Activated CD4-positive, alpha-beta T cell treated with anti-CD3 and anti-CD28 coated beads, Interleukin-2, Interleukin-4, amounts not matched to agents 100 ng/mL and 50 ng/mL, durations not matched to agents 16 hours and 8 hours (primary cell): Measurements from ENCODE around the gene FARP1.

Experiments
- DNase-seq: peaks from one replicate; pipeline ENCODE4 v3.0.0-alpha.2; 2020; ENCODE audit warnings: low spot score

FARP1 gene

DNA sequence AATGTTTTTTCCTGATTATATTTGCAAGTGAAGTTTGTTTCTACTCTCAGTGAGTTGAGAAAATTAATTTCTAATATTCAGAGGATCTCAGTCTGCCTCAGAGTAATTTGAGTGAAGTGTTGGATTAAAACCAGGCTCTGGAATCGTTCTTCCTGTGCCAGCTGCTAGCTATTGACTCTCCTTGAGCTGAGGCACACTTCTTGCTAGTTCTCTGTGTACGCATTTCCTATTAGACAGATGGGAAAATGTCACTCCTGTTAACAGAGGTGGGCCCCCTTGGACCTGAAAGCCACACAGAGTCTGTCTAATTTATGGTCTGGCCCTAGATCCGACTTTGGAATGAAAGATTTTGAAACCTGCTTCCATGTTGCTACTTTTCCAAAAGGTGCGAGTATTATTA lies 141.8 kb downstream of the FARP1 start:
- no peak for DNase-seq

DNA sequence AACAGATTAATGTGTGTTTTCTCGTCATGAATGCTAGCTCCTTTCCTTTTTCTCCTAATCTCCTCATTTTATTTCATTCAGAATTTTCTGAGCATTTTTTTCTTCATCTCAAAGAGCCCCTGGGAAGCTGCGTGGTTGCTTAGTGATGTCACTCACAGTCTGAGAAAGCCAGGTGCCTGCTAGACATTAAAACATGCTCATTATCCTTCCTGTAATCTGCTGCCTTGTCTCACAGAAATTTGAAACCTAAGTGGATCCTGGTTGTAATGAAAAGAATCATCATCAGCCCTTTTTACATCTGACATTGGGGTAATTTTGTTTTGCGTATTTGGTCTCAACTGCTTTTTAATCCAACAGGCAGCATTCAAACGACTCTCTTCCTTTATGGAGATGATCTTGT lies 142.4 kb downstream of the FARP1 start:
- no peak for DNase-seq

DNA sequence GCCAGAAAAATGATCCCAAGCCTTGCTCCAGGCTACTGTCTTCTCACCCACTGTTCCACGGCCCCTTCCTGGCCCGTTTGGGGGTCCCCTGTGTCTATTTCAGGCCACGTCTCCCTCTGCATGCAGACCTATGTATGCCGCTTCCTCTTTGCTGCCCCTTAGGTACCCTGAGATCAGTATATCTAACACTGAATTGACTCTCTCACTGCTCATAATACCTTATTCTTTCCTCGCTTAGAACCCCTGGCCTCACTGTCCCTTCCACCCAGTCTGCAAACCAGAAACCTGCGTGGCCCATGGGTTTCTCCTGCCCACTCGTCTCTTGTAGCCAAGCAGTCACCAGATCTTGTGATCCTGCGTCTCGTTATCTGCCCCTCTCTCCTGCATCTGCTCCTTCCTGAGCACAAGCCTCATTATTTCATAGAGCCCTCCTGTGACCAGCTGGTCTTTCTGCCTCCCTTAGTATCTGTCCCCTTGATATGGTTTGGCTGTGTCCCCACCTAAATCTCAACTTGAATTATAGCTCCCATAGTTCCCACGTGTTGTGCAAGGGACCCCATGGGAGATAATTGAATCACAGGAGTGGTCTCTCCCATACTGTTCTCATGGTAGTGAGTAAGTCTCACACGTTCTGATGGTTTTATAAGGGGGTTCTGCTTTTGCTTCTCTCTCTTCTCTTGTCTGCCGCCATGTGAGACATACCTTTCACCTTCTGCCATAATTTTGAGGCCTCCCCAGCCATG lies 143.1 kb downstream of the FARP1 start:
- DNase-seq = no peak

DNA sequence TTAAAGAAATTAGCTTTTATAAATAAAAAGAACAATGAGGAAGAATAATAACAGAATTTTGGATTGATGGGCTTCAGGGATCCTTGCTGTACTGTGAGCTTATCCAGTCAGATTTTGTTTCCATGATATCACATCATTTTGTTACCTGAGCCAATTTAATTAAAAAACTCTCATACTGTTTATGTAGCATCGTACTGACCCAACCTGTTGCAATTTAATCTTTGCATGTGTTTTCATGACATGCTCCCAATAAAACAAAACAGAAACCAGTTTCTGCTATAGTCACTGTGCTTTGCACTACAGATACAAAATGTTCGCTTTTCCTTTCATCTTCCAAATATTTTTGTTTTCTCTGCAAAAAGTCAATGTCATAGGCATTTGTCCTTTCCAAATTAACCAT lies 143.9 kb downstream of the FARP1 start:
- DNase-seq = no peak

DNA sequence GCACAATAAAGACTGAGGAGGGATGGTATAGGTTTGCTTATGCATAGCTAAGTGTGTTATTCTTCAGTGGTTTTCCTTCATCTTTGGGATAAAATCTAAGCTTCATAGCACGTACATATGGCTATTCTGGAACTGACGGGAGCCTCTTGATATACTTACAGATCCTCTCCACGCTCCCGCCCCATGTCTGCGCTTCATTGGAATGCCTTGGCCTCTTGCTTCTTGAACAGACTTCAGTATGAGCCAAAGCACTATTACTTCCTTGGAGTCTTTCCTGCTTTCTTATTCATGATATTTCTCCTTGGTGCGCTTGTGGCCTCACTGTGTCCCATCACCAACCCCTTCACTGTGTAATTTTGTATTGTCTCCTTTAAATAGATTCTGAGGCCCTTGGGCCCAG lies 145.3 kb downstream of the FARP1 start:
- no peak for DNase-seq

DNA sequence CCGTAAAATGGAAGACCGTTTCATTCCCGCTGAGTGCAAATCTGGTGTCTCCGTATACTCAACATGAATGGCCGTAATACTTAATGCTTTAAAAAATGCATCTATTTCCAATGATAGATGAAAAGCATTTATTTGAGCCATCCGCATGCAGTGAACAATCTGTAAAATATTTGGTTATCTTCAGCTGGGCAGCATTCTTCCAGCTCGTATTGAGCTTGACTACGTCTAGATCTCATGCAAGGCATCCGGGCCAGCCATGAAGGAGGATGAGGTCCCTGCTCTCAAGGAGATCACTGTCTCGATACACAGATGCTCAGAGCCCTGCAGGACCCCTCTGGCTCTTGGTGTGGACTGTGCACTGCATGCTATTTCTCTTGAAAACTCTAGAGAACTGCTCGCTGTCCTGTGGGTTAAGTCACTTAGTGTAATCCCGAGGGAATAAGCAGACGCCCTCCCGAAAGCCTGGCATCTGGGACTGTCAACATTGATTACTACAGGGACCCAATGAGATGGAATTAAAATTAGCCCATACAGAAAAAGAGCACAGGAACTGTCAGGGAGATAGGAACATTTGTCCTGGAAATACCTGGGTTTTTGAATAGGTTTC lies 146.5 kb downstream of the FARP1 start:
- no peak for DNase-seq

DNA sequence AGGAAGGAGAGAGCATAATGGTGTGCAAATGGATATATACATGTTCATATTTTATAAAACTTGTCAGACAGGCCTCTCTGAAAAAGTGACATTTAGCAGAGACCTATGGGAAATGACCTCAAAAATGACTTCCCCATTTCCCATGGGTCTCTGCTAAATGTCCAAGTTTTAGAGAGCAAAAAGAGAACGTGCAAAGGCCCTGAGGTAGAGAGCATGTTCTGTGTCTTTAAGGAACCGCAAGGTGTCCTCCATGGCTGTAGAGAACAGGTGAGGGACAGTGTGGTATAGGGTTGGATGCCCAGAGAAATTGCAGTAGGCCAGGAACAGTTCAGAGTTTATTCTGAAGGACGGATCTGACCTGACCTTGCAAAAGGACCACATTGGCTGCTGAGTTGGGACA lies 147.4 kb downstream of the FARP1 start:
- no peak for DNase-seq

DNA sequence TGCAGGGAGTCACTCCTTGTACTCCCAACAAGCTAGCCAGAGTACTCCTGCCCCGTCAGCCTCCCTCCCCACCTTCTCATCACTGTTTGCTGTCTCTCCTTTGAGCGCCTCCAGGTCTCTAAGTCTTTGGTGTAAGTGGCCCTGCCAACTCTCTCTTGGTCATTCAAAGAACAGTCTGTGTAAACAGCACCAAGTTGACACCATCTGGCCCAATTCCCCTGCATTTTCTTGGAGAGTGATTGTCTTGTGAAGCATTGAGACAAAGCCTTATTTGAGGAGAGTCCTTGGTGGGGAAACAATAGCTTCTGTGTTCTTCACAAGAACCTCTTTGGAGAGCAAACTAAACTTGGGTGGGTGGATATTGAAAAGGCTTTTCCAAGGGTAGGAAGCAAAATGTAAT lies 148.8 kb downstream of the FARP1 start:
- DNase-seq = no peak

DNA sequence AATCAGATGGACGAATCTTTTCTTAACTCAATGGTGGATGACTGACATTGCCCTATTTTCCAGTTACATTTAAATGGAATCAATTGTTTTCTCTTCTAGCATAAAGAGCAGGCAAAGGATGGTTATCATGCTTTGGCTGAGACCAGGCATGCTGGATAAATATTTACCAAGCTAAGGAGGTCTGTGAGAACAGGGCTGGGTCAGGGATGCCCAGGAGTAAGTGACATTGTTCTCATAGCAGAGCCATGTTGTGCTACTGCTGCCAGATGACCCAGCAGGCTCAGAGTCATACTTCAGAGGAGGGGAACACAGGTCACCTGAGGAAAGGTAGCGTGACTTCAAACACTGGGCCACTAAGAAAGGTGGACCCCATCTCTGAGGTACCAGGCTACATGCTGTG lies 150.2 kb downstream of the FARP1 start:
- DNase-seq = no peak

DNA sequence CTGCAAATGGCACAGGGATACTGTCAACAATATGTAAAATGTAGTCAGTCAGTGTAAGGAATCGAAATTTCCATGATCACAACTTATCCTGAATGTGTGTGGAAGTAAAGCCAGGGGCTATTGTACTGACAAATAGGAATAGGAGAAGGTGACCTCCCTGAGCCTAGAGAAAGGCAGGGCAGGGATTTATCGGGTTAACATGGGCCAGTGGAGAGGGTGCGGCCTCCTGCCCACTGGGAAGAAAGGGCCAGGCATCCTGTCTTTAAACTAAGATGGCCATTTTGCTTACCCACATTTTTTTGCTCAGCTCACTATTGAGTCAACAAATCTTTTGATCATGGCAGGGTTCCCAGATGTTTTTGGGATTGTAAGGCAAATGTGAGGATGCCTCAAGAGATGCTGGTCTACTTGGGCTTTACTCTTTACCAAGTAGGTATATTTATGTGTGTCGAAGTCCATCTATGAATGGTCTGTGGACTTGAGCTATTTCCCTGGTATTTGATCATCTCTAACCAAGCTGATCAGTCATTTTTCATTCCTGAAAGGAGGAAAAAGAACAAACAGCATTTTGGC lies 150.8 kb downstream of the FARP1 start:
- DNase-seq = no peak

DNA sequence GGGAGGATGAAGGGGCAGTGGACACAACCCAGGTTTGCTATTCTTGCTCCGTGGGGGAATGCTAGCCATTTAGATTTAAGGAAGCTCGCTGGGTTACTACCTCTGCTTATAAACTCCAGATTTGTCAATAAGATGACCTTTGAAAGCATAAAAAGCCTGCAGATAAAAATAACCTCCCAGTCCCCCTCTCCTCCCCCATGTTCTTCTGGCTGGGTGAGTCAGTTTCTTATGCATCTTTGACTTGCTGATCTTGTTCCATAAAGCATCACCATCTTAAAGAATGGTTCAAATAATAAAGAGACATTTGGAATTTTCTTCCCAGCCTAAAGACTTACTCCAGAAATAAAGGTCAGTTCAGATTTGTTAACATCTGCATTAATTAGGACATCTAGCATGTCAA lies 152.5 kb downstream of the FARP1 start:
- no peak for DNase-seq

DNA sequence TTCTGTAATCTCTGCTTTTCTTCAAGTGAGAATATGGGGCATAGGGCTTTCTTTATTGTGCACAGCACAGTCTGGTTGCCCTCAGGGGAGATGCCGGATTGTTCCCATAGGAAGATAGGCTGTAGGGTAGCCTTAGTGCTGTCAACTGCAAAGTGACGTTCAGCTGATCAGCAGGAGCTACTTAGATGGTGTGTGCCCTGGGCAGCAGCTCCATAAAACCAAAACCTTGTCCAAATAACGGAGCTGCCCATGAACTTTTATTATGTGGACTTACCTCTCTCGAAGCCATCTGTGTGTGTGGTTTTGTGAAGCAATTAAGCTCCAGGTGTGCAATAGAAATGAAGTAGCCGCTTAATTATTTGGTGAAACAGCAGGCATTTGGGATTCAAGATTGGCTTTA lies 154.2 kb downstream of the FARP1 start:
- DNase-seq = no peak

DNA sequence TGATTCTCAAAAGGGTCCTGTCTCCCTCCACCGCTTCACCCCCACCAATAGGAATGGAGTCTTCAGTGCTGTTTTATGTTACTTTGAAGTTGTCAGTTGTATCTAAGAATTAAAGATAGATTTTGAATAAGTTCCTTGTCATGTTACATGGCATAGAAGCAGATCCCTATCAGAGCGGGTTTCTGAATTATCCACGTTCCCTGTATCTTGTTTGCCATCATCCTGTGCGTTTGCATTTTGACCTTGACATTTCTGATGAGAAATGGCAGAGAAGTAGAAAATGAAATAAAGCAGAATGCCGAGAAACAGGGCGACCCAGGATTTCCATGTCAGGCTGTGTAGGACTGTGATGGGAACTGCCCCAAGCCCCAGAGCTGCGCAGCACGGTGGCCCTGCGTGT lies 154.9 kb downstream of the FARP1 start:
- DNase-seq = no peak

DNA sequence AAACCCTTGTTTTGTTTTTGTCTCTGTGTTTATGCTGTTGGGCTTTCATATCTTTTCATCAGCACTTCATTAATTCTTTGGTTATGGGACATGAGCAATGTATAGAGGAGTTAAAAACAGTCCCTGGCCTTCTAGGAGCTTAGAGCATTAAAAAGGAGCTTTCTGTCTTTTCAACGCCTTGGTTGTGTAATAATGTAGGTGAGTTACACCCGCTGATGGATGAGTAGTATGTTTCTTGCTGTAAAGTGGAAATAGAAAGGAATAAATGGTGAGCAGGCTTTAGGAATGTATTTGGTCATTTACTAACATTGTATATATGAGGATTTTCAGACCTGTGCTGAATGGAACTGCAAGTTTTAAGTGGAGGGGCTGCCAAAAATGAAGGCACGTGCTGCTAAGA lies 155.7 kb downstream of the FARP1 start:
- DNase-seq = no peak

DNA sequence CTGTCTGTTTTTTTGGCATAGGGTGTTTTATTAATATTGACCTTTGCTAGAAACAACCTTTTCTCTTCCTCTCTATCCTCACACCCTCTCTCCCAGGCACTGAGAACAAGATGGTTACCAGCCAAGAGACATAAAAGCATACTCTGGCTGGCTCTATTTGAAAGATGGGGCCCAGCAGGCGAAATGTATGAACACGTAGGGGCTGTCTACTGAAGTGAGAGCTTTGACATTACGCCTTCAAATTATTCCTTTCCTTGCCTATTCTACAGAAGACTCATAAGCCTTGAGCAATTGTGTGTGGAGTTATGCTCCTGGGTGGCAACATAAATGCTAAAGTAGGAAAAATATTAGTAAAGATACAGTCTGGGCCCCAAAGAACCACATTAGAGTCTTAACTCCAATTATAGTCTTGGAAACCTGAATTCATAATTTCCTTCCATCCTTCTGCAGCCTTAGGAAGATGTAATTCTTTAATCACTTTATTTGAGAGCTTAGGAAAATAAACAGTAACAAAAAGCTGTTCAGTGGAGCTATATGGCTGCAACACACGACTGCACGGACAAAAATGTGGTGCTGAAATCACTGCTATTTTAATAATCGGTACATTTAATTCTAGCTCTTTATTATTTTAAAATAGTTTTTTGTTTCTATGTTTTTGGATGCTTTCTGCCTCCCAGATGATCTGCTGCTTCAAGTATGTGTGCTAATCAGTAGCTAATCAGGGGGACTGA lies 156.5 kb downstream of the FARP1 start:
- DNase-seq = no peak

DNA sequence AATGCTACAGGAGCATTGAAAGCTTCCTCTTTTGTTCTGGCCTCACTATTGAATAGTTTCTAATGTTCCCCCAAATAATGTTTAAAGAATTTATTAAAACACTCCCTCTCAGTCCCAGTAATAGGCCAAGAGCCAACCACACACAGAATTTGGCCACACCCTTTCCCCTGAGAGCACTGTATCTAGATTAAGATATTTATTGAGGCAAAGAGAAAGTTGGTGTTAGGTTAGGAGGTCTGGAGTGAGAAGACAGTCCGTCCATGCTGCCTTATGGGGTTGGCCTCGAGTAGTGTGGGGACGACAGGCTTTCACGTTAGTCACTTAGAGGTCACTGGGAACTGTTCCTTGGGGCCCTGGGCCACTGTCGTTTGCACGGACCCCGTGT lies 157.1 kb downstream of the FARP1 start:
- no peak for DNase-seq

DNA sequence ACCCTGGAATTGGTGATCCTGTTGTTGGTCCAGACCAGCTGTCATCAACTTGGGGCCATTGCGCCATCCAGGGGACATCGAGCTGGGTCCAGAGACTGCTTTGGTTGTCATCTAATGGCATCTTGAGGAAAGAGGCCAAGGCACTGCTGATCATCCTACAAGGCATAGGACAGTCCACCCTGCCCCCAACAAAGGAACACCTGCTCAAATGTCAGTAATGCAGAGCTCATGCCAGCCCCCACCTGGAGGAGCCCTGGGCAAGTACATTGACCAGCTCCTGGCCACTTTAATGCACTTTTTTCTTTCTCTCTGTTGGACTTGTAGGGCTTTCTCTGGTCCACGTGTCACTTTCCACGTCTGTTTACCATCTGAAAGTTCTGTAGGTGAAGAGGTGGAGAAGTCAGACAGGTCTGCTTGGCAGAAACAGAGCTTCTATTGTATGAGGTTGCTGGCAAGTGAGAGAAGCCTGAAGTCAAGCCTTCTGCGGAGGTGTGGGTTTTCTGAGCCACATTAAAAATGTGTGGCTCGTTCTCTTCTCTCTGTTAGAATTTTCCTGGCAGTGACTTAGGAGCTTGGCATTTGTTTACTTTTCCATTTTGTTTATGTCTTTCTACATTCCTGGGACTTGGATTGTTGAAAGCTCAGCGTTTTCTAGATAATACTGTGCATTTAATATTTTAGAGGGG lies 158.2 kb downstream of the FARP1 start:
- DNase-seq = no peak

DNA sequence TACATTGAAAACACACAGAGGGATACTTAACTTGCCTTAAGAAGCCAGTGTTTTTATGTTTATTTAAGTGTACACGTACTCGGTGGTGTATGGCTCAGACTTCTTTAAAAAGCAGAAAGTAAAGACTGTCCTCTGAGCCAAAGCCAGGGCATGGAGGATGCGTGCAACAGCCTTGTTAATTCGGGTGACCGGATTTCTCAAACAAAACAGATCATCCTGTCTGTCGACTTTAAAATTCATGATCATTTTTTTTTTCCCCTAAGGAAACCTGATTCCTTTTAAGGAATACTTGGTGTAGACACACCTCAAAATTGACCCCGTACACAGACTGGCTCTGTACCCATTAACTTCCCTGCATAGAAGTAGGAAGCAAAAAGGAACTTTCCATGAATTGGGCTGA lies 158.8 kb downstream of the FARP1 start:
- DNase-seq = no peak

DNA sequence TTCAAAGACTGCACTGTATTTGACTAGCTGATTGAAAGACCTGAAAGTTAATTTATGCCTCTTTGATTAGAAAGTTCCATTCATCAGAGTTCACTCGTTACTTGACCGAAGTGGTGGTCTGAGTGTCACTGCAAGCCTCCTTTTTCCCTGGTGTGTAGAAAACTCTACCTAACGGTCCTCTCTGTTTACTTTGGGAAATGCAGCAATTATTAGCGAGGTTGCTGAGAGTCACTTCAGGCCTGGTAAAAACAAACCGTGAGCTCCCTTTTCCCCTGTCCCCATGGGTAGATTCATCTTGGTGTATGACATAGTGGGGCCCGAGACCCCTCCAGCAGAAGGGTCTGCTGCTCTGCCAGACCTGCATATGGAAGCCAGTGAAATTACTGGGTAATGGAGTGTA lies 161.0 kb downstream of the FARP1 start:
- DNase-seq = no peak

DNA sequence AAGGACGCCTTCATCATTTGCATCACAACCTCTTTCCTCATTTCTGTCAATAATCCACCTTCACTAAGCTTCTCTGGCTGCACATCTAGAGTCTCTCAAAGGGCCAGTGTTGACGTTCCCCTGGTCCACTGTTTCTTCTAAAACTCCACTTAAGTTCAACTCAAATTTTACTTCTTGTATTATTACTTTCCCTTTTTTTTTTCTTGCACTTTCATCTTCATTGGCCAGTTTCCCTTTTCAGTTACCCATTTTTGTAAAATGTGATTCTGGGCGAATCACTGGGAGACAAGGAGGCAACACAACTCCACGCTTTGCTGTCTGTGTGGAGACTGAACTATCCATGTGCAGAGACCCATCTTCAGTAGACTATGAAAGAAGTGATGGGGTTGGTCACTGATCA lies 162.8 kb downstream of the FARP1 start:
- DNase-seq = no peak

DNA sequence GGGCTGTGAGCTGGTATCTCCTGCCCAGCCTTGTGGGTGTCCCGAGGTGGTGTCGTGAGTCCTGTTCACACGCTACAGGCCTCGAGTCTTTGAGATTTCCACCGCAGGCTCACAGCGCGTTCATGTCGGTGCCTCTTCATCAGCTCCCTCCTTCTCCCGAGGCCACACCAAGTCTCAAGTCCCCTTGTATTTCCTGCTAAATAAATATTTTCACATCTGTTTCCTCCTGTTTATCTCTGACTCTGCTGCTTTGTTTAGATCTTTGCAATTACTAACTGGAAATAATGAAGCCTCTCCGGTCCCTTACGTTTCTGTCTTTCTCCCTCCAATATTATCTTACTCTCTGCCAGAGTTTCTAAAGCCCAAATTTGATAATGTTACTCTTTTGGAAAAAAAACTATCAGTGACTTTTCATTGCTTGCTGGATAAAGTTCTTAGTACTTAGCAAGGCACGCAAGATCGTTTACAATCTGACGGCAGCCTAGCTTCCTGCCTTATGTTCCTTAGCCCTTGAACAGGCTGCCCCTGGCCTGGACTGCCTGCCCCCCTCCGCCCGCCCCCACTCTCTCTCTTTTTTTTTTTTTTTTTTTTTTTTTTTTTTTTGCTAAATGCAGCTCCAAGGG lies 164.7 kb downstream of the FARP1 start:
- no peak for DNase-seq
